ENCODE results near the gene TBX18.

Gene TBX18

DNA sequence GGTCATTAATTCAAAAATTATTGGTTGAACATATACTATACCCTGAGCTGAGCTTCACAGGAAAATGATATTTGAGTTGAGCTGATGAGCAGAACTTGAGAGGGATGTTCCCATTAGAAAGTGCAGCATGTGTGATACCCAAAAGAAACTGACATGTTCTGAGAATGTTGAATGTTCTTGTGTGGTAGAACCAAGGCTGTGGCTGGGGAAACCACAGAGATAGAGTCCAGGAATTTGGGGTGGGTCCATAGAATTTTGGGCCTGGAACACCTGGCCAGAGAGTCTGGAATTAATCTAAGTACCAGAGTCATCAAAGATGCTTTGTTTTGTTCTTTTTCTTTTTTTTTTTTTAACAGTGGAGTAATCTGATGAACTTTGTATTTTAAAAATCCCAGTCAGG, 88.7 kb downstream of the TBX18 start:
- no peak for DNase-seq

DNA sequence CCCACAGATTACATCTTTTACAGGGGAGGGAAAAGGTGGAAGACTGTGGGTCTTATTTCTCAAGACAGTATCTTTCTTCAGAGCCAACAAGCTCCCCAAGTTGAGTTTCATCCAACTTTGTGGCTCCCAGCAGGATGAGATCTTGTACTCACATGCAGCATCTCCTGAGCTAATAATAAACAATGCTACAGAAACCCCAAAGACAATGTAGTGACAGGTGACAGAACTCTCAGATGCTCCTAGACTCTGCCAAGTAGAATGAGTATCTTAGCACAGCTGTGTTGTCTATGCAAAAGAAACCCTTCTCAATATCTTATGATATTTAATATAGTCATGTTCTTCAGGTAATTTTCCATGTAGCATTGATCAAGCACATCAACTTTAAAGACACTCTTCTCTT, 90.0 kb downstream of the TBX18 start:
- no peak for DNase-seq

GRCh38 chr6:84671183-84671582, 93.2 kb downstream of the TBX18 start:
- DNase-seq, result peak in 6 of 51 donors; percentile 1 to 6 (median 2)

DNA sequence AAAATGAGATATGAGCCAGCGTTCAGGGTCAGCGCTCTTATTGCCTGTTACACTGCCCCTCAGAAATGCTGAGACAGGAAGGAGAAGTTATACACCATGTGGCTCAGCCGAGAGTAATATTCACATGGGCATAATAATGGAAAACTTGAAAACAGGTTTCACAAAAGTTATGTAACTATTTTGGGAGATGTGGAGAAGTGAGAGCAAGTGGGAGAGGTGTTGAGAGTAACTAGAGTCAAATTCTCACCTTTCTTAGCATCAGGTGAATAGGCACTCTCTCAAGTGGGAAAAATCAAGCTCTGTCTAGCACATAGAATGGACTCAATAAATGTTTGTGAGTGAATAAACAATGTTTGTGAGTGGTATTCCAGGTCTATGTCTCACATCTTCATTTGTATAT, 94.5 kb downstream of the TBX18 start:
- no peak for DNase-seq

DNA sequence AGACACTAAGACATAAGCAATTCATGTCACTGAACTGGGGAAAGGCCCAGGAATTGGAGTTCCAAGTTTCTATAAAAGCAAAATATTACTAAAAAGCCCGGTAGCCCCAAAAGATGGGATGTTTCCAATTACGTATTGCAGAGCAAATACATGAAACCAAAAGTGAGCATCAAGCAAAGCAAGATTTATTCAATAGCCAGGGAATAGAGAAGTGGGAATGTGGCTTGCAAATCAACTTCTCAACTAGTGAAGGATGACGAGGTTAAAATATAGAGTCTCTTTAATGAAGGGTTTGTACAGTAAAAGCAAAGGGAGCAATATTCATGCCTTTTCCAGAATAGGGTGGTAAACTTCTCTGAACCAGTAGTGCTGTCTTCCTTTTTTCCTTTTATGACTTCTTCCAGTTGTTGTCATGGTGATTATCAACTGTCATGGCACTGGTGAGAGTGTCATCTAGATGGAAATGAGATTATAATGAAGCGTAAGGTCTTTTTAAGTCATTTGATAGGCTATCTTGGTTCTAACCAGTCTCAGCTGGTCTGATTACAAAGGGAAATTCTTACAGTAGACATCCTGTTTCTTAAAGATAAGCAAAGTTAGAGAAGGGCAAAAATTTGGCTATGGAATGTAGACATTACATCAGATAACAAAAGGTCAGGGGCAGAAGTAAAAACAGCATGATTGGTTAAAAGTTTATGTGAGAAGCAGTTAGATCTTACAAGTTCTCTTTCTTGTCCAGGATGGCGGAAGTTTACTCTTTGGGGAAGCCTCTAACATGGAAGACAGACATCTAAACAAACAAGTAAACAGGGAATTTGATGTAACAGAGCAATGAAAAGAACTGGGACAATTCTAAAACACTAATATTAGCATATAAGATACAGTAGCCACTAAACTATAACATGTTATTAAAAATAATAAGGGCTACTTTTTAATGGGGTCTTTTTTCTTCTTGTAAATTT, 96.9 kb downstream of the TBX18 start:
- no peak for DNase-seq

- no peak for DNase-seq
Measured at GRCh38 chr6:84665401-84665800, 99.0 kb downstream of the TBX18 start.

- DNase-seq, result no peak
Measured at GRCh38 chr6:84663866-84664265, 100.5 kb downstream of the TBX18 start.

DNA sequence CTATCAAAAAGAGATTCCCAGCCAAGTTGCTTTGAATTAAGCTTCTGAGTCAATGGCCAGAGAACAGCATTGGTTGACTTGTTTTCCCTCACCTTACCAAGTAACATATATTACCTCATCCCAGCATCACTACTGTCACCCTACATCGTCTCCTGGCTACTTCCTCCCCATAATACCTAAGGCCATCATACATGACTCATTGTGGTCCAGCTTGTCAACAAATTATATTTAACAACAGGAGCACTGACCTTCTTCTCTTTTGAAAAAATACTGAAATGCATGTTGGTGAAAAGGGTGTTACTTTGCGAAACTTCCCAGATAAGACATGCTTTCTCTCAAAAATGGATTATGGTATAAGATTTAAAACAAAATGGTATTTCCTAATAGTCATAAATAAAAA, 106.9 kb downstream of the TBX18 start:
- no peak for DNase-seq

GRCh38 chr6:84657025-84657424, 107.4 kb downstream of the TBX18 start:
- DNase-seq, result no peak

DNA sequence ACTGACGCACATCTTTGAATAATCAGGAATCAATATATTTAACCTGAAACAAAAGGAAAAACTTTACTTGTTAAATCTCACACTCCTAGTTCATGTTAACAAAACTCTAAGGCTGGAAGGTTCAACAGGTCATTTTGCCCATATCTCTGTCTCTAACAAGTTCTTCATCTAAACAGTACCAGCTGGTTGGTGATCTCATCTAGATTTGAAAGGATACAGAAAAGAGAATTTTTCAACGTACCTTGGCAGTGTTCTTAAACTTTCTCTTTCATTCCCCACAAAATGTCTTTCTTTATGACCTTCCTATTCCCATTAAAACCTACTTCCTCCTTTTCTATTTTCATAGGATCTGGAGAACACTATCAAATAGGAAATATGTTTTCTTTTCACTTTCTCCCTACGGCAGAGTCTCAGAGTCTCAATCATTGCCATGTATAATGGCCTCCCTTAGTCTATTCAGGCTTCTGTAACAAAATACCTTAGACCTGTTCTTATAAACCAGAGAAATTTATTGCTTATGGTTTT, 111.3 kb downstream of the TBX18 start:
- no peak for DNase-seq

DNA sequence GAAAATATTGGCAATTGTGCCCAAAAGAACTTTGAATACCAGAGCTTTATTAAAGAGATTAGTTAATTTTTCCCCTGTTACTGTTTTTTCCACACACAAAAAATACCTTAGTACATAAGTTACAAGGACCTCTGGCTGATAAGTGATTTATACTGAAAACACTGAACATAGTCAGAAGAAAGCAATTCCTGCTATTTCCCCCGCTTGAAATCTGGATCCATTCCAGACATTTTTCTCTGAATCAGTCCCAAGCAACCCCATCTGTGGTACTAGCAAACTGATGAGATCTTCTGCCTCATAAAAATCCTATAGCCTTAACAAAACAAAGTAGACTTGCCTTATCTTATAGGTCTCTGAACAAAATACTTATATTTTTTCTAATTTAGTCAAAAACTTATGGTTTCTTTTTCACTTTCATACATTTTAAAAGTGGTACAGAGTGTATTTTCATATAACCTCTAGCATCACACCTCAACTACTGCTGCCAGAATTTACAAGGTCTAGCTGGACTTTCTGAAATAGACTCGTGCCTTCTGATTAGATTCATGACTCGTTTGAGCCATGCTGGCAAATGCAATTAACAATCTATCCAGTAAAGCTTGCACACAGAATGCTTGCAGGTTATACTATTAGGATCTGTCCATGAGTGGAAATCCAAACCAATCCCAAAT, 111.9 kb downstream of the TBX18 start:
- no peak for DNase-seq

- no peak for DNase-seq
Measured at GRCh38 chr6:84651583-84651982, 112.8 kb downstream of the TBX18 start.

- no peak for DNase-seq
Measured at GRCh38 chr6:84648444-84648843, 116.0 kb downstream of the TBX18 start.

GRCh38 chr6:84645563-84646266, 118.7 kb downstream of the TBX18 start:
- DNase-seq, result no peak

GRCh38 chr6:84645000-84645399, 119.4 kb downstream of the TBX18 start:
- no peak for DNase-seq

DNA sequence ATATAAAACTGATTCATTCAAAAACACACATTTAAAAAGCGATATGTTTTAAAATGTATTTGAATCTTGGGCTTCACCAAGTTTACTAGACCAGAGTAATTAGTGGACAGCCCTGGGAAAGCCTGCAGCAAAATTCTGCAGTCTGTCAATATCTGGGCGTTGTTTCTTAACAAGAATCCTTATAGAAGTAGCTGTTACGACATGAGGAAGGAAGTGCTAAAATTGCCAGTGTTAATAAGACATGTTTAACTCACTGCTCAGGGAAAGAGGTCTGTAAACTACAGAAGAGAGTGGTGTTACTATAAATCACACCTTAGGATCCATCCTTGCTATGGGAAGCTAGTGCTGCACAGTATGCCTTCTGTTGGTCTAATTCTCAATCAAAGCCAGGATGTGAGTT, 120.6 kb downstream of the TBX18 start:
- DNase-seq, result no peak

DNA sequence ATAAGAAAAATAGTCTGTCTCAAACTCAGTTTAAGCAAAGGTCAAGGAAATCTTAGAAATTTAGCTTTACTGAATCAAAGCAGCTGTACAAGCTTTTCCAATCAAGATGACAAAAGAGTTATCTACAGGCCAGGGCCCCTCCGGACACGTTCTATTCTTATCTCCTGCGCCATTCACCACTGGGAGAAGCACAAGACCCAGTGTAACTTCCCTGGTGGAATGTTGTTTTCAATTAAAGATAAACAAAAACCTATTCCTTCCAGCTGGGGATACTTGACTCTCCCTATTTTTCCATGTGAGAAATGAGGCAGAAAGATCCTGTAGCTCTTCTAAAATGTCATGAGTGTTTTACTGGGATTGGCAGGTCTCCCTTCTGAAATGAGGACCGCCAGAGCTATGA, 123.3 kb downstream of the TBX18 start:
- DNase-seq, result no peak

DNA sequence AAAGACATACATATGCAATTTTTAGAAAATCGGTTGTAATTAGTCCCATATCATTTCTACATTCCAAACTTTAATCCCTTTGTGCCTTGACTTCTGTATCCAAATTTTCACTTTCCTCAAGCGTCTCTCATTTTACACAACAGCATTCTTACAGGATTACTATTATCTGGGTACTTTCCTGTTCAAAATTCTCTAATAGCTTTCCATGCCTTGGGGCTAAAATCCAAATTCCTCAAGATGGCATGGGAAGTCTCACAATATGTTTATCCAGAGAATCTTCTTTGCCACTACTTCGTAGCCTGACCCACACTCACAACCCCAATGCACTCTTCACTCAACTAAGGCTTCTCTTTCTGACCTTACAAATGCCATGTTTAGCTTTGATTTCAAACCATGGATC, 125.0 kb downstream of the TBX18 start:
- no peak for DNase-seq

- no peak for DNase-seq
Measured at GRCh38 chr6:84638286-84638685, 126.1 kb downstream of the TBX18 start.

All from hypothalamus (tissue), 51 donors.